Measurements from ENCODE around the gene MIGA2. TPM values are rescaled to one million over a fixed set of nuclear protein-coding genes. Genes with fewer than 3 reads are reported as not detected.

The MIGA2 gene
- total and polyA plus RNA-seq, 9 of the 15 experiments (the other 6 are each of a cell fraction or from before 2014, with no cell fraction given) = 0.15 to 54.1 (median 18.0) TPM

DNA sequence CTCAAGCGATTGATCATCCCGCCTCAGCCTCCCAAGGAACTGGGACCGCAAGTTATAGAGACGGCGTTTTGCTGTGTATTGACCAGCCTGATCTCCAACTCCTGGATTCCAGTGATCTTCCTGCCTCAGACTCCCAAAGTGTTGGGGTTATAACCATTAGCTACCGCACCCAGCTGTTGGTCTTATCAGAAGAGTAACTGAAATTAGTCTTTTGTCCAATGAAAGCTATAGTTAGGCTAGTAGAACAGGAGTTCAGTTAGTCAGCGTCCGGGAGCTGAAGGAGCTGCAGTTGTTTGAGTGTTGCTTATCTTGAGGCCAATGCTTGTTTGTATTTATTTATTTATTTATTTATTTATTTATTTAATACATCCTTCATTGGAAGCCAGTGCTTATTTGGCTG lies 3.2 kb upstream of the MIGA2 start (continued):
- TF ChIP-seq TBP (optimal IDR thresholded peaks at IDR 0.05; ENCODE audit: low read depth, low read length) (peak; percentile 40), MCM3 (IDR thresholded peaks at IDR 0.05) (no peak), ZKSCAN8 (CRISPR knock-in tag; IDR thresholded peaks at IDR 0.05) (0 out of 2 replicates have a peak, but pooled peaks have one; percentile 32), FUS (optimal IDR thresholded peaks at IDR 0.05; ENCODE audit: low read depth, low read length) (no peak), CREB1 (IDR thresholded peaks at IDR 0.05) (no peak), CREB1 (CRISPR knock-in tag; IDR thresholded peaks at IDR 0.05) (0 out of 2 replicates have a peak, but pooled peaks have one; percentile 21), HNRNPL (IDR thresholded peaks at IDR 0.05; ENCODE audit: low read depth, low read length) (no peak), POLR2AphosphoS5 (IDR thresholded peaks at IDR 0.05; ENCODE audit: control insufficient read depth, insufficient read depth, low read depth, low read length) (0 out of 2 replicates have a peak, but pooled peaks have one; percentile 36), ZNF785 (CRISPR knock-in tag; IDR thresholded peaks at IDR 0.05) (no peak), TEAD4 (IDR thresholded peaks at IDR 0.05; ENCODE audit: low read length) (peak; percentile 10; the same call in 1 of the 2 replicates), TEAD4 (CRISPR knock-in tag; IDR thresholded peaks at IDR 0.05; ENCODE audit: borderline replicate concordance) (no peak)
- TF ChIP-seq, protein P1, sequence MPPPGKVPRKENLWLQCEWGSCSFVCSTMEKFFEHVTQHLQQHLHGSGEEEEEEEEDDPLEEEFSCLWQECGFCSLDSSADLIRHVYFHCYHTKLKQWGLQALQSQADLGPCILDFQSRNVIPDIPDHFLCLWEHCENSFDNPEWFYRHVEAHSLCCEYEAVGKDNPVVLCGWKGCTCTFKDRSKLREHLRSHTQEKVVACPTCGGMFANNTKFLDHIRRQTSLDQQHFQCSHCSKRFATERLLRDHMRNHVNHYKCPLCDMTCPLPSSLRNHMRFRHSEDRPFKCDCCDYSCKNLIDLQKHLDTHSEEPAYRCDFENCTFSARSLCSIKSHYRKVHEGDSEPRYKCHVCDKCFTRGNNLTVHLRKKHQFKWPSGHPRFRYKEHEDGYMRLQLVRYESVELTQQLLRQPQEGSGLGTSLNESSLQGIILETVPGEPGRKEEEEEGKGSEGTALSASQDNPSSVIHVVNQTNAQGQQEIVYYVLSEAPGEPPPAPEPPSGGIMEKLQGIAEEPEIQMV (tag; conservative IDR thresholded peaks at IDR 0.05; ENCODE audit: low read depth) = peak; percentile 55; the same call in 1 of the 2 replicates
- TF ChIP-seq, protein P2, sequence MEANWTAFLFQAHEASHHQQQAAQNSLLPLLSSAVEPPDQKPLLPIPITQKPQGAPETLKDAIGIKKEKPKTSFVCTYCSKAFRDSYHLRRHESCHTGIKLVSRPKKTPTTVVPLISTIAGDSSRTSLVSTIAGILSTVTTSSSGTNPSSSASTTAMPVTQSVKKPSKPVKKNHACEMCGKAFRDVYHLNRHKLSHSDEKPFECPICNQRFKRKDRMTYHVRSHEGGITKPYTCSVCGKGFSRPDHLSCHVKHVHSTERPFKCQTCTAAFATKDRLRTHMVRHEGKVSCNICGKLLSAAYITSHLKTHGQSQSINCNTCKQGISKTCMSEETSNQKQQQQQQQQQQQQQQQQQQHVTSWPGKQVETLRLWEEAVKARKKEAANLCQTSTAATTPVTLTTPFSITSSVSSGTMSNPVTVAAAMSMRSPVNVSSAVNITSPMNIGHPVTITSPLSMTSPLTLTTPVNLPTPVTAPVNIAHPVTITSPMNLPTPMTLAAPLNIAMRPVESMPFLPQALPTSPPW (CRISPR knock-in tag; IDR thresholded peaks at IDR 0.05) = peak; percentile 39; the same call in 1 of the 2 replicates
- TF ChIP-seq, protein P3, sequence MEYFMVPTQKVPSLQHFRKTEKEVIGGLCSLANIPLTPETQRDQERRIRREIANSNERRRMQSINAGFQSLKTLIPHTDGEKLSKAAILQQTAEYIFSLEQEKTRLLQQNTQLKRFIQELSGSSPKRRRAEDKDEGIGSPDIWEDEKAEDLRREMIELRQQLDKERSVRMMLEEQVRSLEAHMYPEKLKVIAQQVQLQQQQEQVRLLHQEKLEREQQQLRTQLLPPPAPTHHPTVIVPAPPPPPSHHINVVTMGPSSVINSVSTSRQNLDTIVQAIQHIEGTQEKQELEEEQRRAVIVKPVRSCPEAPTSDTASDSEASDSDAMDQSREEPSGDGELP (CRISPR knock-in tag; IDR thresholded peaks at IDR 0.05; ENCODE audit: borderline replicate concordance) = peak; percentile 94
- TF ChIP-seq, protein P4, sequence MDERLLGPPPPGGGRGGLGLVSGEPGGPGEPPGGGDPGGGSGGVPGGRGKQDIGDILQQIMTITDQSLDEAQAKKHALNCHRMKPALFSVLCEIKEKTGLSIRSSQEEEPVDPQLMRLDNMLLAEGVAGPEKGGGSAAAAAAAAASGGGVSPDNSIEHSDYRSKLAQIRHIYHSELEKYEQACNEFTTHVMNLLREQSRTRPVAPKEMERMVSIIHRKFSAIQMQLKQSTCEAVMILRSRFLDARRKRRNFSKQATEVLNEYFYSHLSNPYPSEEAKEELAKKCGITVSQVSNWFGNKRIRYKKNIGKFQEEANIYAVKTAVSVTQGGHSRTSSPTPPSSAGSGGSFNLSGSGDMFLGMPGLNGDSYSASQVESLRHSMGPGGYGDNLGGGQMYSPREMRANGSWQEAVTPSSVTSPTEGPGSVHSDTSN (CRISPR knock-in tag; IDR thresholded peaks at IDR 0.05; ENCODE audit: low read depth) = no peak
- TF ChIP-seq, protein P4 (tag; conservative IDR thresholded peaks at IDR 0.05; ENCODE audit: low read depth) = no peak
- TF ChIP-seq, protein P5, sequence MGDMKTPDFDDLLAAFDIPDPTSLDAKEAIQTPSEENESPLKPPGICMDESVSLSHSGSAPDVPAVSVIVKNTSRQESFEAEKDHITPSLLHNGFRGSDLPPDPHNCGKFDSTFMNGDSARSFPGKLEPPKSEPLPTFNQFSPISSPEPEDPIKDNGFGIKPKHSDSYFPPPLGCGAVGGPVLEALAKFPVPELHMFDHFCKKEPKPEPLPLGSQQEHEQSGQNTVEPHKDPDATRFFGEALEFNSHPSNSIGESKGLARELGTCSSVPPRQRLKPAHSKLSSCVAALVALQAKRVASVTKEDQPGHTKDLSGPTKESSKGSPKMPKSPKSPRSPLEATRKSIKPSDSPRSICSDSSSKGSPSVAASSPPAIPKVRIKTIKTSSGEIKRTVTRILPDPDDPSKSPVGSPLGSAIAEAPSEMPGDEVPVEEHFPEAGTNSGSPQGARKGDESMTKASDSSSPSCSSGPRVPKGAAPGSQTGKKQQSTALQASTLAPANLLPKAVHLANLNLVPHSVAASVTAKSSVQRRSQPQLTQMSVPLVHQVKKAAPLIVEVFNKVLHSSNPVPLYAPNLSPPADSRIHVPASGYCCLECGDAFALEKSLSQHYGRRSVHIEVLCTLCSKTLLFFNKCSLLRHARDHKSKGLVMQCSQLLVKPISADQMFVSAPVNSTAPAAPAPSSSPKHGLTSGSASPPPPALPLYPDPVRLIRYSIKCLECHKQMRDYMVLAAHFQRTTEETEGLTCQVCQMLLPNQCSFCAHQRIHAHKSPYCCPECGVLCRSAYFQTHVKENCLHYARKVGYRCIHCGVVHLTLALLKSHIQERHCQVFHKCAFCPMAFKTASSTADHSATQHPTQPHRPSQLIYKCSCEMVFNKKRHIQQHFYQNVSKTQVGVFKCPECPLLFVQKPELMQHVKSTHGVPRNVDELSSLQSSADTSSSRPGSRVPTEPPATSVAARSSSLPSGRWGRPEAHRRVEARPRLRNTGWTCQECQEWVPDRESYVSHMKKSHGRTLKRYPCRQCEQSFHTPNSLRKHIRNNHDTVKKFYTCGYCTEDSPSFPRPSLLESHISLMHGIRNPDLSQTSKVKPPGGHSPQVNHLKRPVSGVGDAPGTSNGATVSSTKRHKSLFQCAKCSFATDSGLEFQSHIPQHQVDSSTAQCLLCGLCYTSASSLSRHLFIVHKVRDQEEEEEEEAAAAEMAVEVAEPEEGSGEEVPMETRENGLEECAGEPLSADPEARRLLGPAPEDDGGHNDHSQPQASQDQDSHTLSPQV (IDR thresholded peaks at IDR 0.05) = 0 out of 2 replicates have a peak, but pooled peaks have one; percentile 28
